DOHH2 (cell line): ENCODE measurements around the gene RPL28.
"Not testable (repeated sequence)": the region's sequence is repeated elsewhere in the genome, so short reads cannot be mapped to it uniquely, and the experiment has no call there.

Source experiments
- H3F3A ChIP-seq: fragments of 200-600 bp; sonication (generic), shearing (Covaris generic); 2 replicates; pipeline ENCODE4 v1.6.0; 2016; ENCODE audit warnings: antibody characterized with exemption, mild to moderate bottlenecking; ENCODE audit not compliant: control insufficient read depth, insufficient read depth
- H3K27ac ChIP-seq: fragments of 200-600 bp; sonication (generic); 2 replicates; pipeline ENCODE4 v1.5.1; 2014; ENCODE audit warnings: low read depth, mild to moderate bottlenecking, low read length, moderate library complexity
- H3K27me3 ChIP-seq: fragments of 200-600 bp; sonication (generic); 2 replicates; pipeline ENCODE4 v1.6.1; 2014; ENCODE audit warnings: mild to moderate bottlenecking, low read length, mixed read lengths; ENCODE audit not compliant: control insufficient read depth
- H3K36me3 ChIP-seq: fragments of 200-600 bp; sonication (generic); 2 replicates; pipeline ENCODE4 v1.6.1; 2014; ENCODE audit warnings: mild to moderate bottlenecking, low read length, moderate library complexity, mixed read lengths; ENCODE audit not compliant: control insufficient read depth
- H3K4me1 ChIP-seq: fragments of 200-600 bp; sonication (generic); 2 replicates; pipeline ENCODE4 v1.6.1; 2014; ENCODE audit warnings: mild to moderate bottlenecking, low read length, mixed read lengths; ENCODE audit not compliant: control insufficient read depth
- H3K4me2 ChIP-seq: fragments of 200-600 bp; sonication (generic); 2 replicates; pipeline ENCODE4 v1.6.0; 2014; ENCODE audit warnings: mild to moderate bottlenecking, low read length, moderate library complexity
- H3K4me3 ChIP-seq: fragments of 200-600 bp; sonication (generic); 2 replicates; pipeline ENCODE4 v1.5.1; 2014; ENCODE audit warnings: mild to moderate bottlenecking, low read length, mixed read lengths
- H3K79me2 ChIP-seq: fragments of 200-600 bp; sonication (generic); 2 replicates; pipeline ENCODE4 v1.6.1; 2014; ENCODE audit warnings: mild to moderate bottlenecking, low read length, mixed read lengths; ENCODE audit not compliant: control insufficient read depth
- H3K9me2 ChIP-seq: fragments of 200-600 bp; sonication (generic); replicated peaks from 2 replicates; pipeline ENCODE4 v1.6.1; 2014; ENCODE audit warnings: mild to moderate bottlenecking, low read length, mixed read lengths; ENCODE audit not compliant: control insufficient read depth
- H3K9me3 ChIP-seq: fragments of 200-600 bp; sonication (generic); 2 replicates; pipeline ENCODE4 v1.6.1; 2014; ENCODE audit warnings: antibody characterized with exemption, low read length, mixed read lengths; ENCODE audit not compliant: control insufficient read depth, insufficient read depth
- H4K20me1 ChIP-seq: fragments of 200-600 bp; sonication (generic); 2 replicates; pipeline ENCODE4 v1.6.0; 2014; ENCODE audit warnings: low read depth, mild to moderate bottlenecking, antibody characterized with exemption, low read length, moderate library complexity; ENCODE audit not compliant: control insufficient read depth, insufficient read depth
- EZH2phosphoT487 ChIP-seq: fragments of 200-600 bp; sonication (generic); IDR thresholded peaks from 2 replicates; pipeline ENCODE4 v1.6.1; 2017; ENCODE audit warnings: borderline replicate concordance, mild to moderate bottlenecking, antibody characterized with exemption, low read length, moderate library complexity, mixed read lengths
- TF ChIP-seq, protein P1 (sequence below): fragments of 200-600 bp; sonication (generic); IDR thresholded peaks from one replicate; pipeline ENCODE4 v1.5.1; 2014; ENCODE audit warnings: antibody characterized with exemption, mild to moderate bottlenecking, low read depth, low read length; ENCODE audit not compliant: poor library complexity, severe bottlenecking

RPL28 gene

DNA sequence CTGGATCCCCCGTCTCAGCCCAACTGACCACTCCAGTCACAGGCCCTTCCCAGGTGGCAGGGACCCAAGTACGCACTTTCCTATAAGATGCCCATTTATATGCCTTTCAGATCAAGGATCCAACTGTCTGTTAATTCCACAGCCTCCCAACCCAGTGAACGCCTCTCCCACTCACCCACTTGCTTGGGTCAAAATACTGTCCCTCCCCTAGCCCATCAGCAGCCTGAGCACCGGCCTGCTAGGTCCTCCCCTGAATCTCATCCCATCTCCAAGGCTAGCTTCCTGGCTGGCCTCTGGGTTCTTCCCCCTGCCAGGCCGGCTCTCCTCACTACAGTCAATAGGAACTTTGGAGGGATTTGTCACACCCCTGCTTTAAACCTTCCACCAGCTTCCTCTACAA lies 19.9 kb downstream of the RPL28 start:
- Histone ChIP-seq H3K4me3 (peak overlapping the region; percentile 89), H3K9me2 (no peaks in the 10 kb centered on the region), H3K79me2 (peaks cover 41% of the 10 kb centered on the region), H3K27ac (no peak overlapping the region), H3K27me3 (no peaks in the 10 kb centered on the region), H3K9me3 (peaks cover 6% of the 10 kb centered on the region), H3F3A (peaks cover 45% of the 10 kb centered on the region), H3K4me1 (peaks cover 27% of the 10 kb centered on the region), H3K36me3 (peaks cover 68% of the 10 kb centered on the region), H4K20me1 (peaks cover 29% of the 10 kb centered on the region), H3K4me2 (peak overlapping the region; percentile 93)
- TF ChIP-seq, protein P1, sequence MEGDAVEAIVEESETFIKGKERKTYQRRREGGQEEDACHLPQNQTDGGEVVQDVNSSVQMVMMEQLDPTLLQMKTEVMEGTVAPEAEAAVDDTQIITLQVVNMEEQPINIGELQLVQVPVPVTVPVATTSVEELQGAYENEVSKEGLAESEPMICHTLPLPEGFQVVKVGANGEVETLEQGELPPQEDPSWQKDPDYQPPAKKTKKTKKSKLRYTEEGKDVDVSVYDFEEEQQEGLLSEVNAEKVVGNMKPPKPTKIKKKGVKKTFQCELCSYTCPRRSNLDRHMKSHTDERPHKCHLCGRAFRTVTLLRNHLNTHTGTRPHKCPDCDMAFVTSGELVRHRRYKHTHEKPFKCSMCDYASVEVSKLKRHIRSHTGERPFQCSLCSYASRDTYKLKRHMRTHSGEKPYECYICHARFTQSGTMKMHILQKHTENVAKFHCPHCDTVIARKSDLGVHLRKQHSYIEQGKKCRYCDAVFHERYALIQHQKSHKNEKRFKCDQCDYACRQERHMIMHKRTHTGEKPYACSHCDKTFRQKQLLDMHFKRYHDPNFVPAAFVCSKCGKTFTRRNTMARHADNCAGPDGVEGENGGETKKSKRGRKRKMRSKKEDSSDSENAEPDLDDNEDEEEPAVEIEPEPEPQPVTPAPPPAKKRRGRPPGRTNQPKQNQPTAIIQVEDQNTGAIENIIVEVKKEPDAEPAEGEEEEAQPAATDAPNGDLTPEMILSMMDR: no peak
- TF ChIP-seq EZH2phosphoT487: no peak

DNA sequence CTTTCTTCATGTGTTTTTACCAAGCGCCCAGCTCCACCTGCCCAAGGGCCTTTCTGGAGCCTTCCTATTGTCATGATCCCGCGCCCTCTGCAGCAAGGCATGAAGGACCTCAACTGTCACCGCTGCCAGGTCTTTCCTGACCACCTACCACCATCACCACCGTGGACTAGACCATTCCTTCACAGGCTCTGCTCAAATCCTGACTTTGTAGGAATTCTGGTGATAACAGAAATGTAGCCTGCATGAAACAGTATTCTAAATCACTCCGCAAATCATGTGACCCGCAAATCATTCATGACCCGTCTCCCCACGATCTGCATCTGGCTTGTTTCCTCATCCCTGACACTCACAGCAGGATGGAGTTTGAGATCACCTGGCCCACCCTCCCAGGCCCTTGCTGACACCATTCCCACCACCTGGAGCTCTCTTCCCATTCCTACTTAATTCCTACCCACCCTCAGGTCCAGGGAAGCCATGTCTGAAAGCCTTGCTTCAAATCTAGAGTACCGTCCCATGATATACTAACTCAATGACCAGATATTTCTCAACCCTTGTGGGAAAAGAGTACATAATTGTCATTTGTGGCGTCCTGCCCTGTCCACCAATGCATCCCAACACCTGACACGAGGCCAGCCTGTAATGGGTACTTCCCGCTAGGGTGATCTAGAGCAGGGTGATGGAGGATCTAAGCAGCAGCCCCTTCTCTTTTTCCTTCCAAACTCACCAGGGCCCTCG lies 20.5 kb downstream of the RPL28 start:
- H3K27me3 ChIP-seq: no peaks in the 10 kb centered on the region
- peaks cover 40% of the 10 kb centered on the region for H3F3A ChIP-seq
- H3K27ac ChIP-seq: peak overlapping the region; percentile 97
- peaks cover 41% of the 10 kb centered on the region for H3K79me2 ChIP-seq
- H3K36me3 ChIP-seq: peaks cover 63% of the 10 kb centered on the region
- peaks cover 6% of the 10 kb centered on the region for H3K9me3 ChIP-seq
- peaks cover 29% of the 10 kb centered on the region for H4K20me1 ChIP-seq
- peak overlapping the region; percentile 89 for H3K4me3 ChIP-seq
- H3K4me1 ChIP-seq: peaks cover 27% of the 10 kb centered on the region
- peak overlapping the region; percentile 93 for H3K4me2 ChIP-seq
- TF ChIP-seq, protein P1: no peak
- no peak for TF ChIP-seq EZH2phosphoT487
- no peaks in the 10 kb centered on the region for H3K9me2 ChIP-seq

DNA sequence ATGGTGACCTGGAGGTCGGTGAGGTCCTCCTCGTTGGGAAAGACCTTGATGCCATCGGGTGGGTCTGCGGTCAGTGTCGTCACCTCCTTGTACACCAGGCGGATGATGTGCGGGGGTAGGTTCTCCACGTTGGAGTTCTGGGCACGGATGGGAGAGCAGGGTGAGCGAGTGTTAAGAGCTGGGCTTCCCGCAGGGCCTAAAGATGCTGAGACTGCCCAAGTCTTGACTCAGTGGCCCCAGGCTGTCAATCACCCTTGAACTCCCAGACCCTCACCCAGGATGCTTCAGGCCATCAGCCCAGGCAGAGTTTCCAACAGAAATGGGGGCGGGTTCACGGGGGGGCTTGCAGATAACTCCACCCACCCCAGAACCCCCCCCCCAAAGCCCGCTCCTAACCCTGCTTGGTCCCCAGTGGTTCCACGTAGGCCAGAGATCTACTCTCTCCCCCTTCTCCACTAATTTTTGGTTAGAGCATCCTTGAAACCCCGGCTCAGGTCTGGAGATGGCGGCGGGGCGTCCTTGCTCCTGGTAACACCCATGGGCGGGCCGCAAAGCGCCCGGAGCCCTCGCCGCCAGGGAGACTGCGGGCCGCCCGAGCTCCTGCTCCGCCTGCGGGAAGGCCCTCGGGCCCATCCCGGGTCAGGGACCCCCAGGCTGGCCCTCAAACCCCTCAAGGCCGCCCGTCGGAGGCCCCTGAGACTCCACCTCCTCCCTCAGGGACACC lies 21.3 kb downstream of the RPL28 start:
- peaks cover 57% of the 10 kb centered on the region for H3K36me3 ChIP-seq
- H3K9me3 ChIP-seq: peaks cover 6% of the 10 kb centered on the region
- H3K4me3 ChIP-seq: peak overlapping the region; percentile 89
- no peaks in the 10 kb centered on the region for H3K27me3 ChIP-seq
- peak overlapping the region; percentile 93 for H3K4me2 ChIP-seq
- H3K27ac ChIP-seq: peak overlapping the region; percentile 97
- H3F3A ChIP-seq: peaks cover 36% of the 10 kb centered on the region
- TF ChIP-seq EZH2phosphoT487: no peak
- TF ChIP-seq, protein P1: no peak
- H3K4me1 ChIP-seq: peaks cover 27% of the 10 kb centered on the region
- no peaks in the 10 kb centered on the region for H3K9me2 ChIP-seq
- peaks cover 41% of the 10 kb centered on the region for H3K79me2 ChIP-seq
- H4K20me1 ChIP-seq: peaks cover 29% of the 10 kb centered on the region

DNA sequence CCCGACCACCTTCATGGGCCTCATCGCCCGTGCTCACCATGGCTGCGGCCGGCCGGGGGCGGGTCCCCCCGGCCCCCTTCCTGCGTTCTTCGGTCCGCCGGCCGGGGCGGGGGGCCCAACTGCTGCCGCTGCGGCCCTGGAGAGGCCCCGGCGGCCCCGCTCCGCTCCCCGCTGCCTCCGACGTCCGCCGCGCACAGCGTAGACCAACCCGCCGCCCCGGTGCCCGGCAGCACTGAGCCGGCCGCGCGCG lies 21.7 kb downstream of the RPL28 start, which contains the start of gene UBE2S:
UBE2S (minus strand) TSS at position 239 of the 250 bp plus-strand sequence; CDS start at position 40, 199 bp downstream.
- peaks cover 27% of the 10 kb centered on the region for H3K4me1 ChIP-seq

More for the DNA sequence above, 21.7 kb downstream of the RPL28 start, which contains the start of gene UBE2S:
- peak within 1 kb of the TSS; percentile 97 for H3K27ac ChIP-seq
- not testable (repeated sequence) for H3K9me3 ChIP-seq, H3K9me2 ChIP-seq, H3K27me3 ChIP-seq
- peaks cover 31% of the 10 kb centered on the region for H3F3A ChIP-seq
- peak within 1 kb of the TSS; percentile 89 for H3K4me3 ChIP-seq
- peaks cover 41% of the 10 kb centered on the region for H3K79me2 ChIP-seq
- peaks cover 29% of the 10 kb centered on the region for H4K20me1 ChIP-seq
- peak within 1 kb of the TSS; percentile 96 for H3K4me2 ChIP-seq
- peaks cover 53% of the 10 kb centered on the region for H3K36me3 ChIP-seq
